ENCODE results near the gene SEMA4B. TPM values are rescaled to one million over a fixed set of nuclear protein-coding genes. Genes with fewer than 3 reads are reported as not detected.

Gene SEMA4B
- total RNA-seq, 1 experiment from 2014 or later = 32.5 TPM

GRCh38 chr15:90194655-90195054 is 6.5 kb upstream of the SEMA4B start:
- H3K4ac ChIP-seq (ENCODE audit: low read depth, low read length) = no peak overlapping the region
- H3K79me1 ChIP-seq (ENCODE audit: insufficient read depth, low read depth, low read length, poor library complexity, severe bottlenecking) = no peaks in the 10 kb centered on the region
- H3K18ac ChIP-seq (ENCODE audit: insufficient read length, low read depth, low read length) = no peak overlapping the region
- Mint-ChIP-seq H3K36me3 (ENCODE audit: insufficient read depth in 1 of 3, low read depth in 3 of 3) (no peaks in the 10 kb centered on the region; a peak in 2 of 7 replicates), H3K4me1 (peaks cover 2 to 10% of the 10 kb centered on the region in 2 experiments), H3K9me3 (no peaks in the 10 kb centered on the region; a peak in 1 of 5 replicates), H3K27ac (no peak overlapping the region), H3K4me3 (no peak overlapping the region), H3K27me3 (ENCODE audit: low read depth) (no peaks in the 10 kb centered on the region)
- H3K27ac ChIP-seq (ENCODE audit: insufficient read length, low read depth, low read length) = no peak overlapping the region
- H2BK120ac ChIP-seq (ENCODE audit: low read depth, low read length, poor library complexity, severe bottlenecking) = no peak overlapping the region
- no peaks in the 10 kb centered on the region for H3K4me1 ChIP-seq (ENCODE audit: insufficient read depth, low read length)
- H4K5ac ChIP-seq (ENCODE audit: insufficient read length, low read depth, low read length) = no peak overlapping the region
- no peak overlapping the region for H3K56ac ChIP-seq (ENCODE audit: insufficient read length, low read depth, low read length)
- H3K9ac ChIP-seq (ENCODE audit: extremely low read depth, insufficient read length, low read length) = no peak overlapping the region
- TF ChIP-seq CTCF (conservative IDR thresholded peaks at IDR 0.05) = no peak
- no peak overlapping the region for H3K23ac ChIP-seq (ENCODE audit: insufficient read length, low read depth, low read length)
- H4K91ac ChIP-seq (ENCODE audit: insufficient read length, low read depth, low read length) = no peak overlapping the region
- no peaks in the 10 kb centered on the region for H3K9me3 ChIP-seq (ENCODE audit: control insufficient read depth, low read depth, low read length)
- no peak overlapping the region for H2BK15ac ChIP-seq (ENCODE audit: low read depth, low read length)
- H3K79me2 ChIP-seq (ENCODE audit: insufficient read depth, low read length) = no peaks in the 10 kb centered on the region
- H4K20me1 ChIP-seq (ENCODE audit: control insufficient read depth, insufficient read depth, insufficient read length) = no peaks in the 10 kb centered on the region
- H3K4me2 ChIP-seq (ENCODE audit: insufficient read depth, insufficient read length, low read length) = no peak overlapping the region
- no peak overlapping the region for H2BK20ac ChIP-seq (ENCODE audit: low read depth, low read length, poor library complexity, severe bottlenecking)
- no peak overlapping the region for H2BK12ac ChIP-seq (ENCODE audit: insufficient read length, low read depth, low read length)
- H2BK5ac ChIP-seq (ENCODE audit: insufficient read length, low read length) = no peak overlapping the region
- WGBS (ENCODE audit: extremely low coverage, insufficient read length, low lambda C conversion rate) = no CpG with 5 or more reads among the region's 2 CpGs
- no peak overlapping the region for H3K14ac ChIP-seq (ENCODE audit: insufficient read depth, low read length)
- H4K8ac ChIP-seq (replicated peaks; ENCODE audit: insufficient read length, low read depth, low read length) = no peak overlapping the region
- no peaks in the 10 kb centered on the region for H3K23me2 ChIP-seq (ENCODE audit: insufficient read length, low read depth, low read length, poor library complexity, severe bottlenecking)
- H3K27me3 ChIP-seq (ENCODE audit: insufficient read depth, low read length) = no peaks in the 10 kb centered on the region
- no peak for DNase-seq
- no peak overlapping the region for H3T11ph ChIP-seq (ENCODE audit: low read length)
- no peak overlapping the region for H2AFZ ChIP-seq (ENCODE audit: low read length)
- no peak overlapping the region for H2AK5ac ChIP-seq (ENCODE audit: insufficient read length, low read length)

Data from H9 (cell line).